GM19468 (cell line): ENCODE measurements around the gene CLEC7A.

Experiments used
- ATAC-seq: cut with Tn5 transposase; IDR thresholded peaks from one replicate; pipeline ENCODE4 v1.9.1; 2021; ENCODE audit warnings: mild to moderate bottlenecking, moderate library complexity, moderate number of reproducible peaks; ENCODE audit not compliant: unreplicated experiment; ENCODE audit errors: extremely low read depth

Gene CLEC7A

GRCh38 chr12:10142976-10143589 lies 13.1 kb upstream of the CLEC7A start:
- no peak for ATAC-seq

GRCh38 chr12:10140001-10140400 lies 10.0 kb upstream of the CLEC7A start:
- no peak for ATAC-seq

- no peak for ATAC-seq
These were observed 6.7 kb upstream of the CLEC7A start for GRCh38 chr12:10136637-10137205.

GRCh38 chr12:10135126-10135525 lies 5.1 kb upstream of the CLEC7A start:
- ATAC-seq: no peak

- no peak for ATAC-seq
These were observed 2.9 kb upstream of the CLEC7A start for GRCh38 chr12:10132850-10133370.

GRCh38 chr12:10131111-10131690 lies 1.2 kb upstream of the CLEC7A start:
- ATAC-seq: no peak

- no peak for ATAC-seq
These were observed 1.3 kb downstream of the CLEC7A start for GRCh38 chr12:10128687-10129086.

GRCh38 chr12:10126413-10126812 lies 3.6 kb downstream of the CLEC7A start:
- ATAC-seq: no peak

GRCh38 chr12:10122689-10123088 lies 7.3 kb downstream of the CLEC7A start:
- ATAC-seq: no peak

- no peak for ATAC-seq
These were observed 8.7 kb downstream of the CLEC7A start for GRCh38 chr12:10121278-10121677.

- ATAC-seq: no peak
These were observed 10.9 kb downstream of the CLEC7A start for GRCh38 chr12:10119066-10119465.

- ATAC-seq: no peak
These were observed 14.1 kb downstream of the CLEC7A start for GRCh38 chr12:10115890-10116289.

- ATAC-seq: no peak
These were observed 14.7 kb downstream of the CLEC7A start for GRCh38 chr12:10115311-10115710.

- ATAC-seq: no peak
These were observed 16.1 kb downstream of the CLEC7A start for GRCh38 chr12:10113920-10114319.

GRCh38 chr12:10113075-10113474 lies 16.9 kb downstream of the CLEC7A start:
- no peak for ATAC-seq

GRCh38 chr12:10111451-10111850 lies 18.5 kb downstream of the CLEC7A start:
- no peak for ATAC-seq

- no peak for ATAC-seq
These were observed 19.6 kb downstream of the CLEC7A start for GRCh38 chr12:10110256-10110844.

- no peak for ATAC-seq
These were observed 27.7 kb downstream of the CLEC7A start for GRCh38 chr12:10102322-10102721.

GRCh38 chr12:10101648-10102220 lies 28.3 kb downstream of the CLEC7A start:
- no peak for ATAC-seq

- no peak for ATAC-seq
These were observed 28.9 kb downstream of the CLEC7A start for GRCh38 chr12:10101042-10101579.

- no peak for ATAC-seq
These were observed 31.2 kb downstream of the CLEC7A start, which contains the start of gene CLEC1A for GRCh38 chr12:10098791-10099190. CLEC1A (minus strand) TSS chr12:10098985; CDS start chr12:10098922, 63 bp downstream.
